Rectal smooth muscle tissue (tissue), 1 donor: ENCODE data around the gene TUBA3C.

Source experiments
- H3K27ac ChIP-seq: one replicate; pipeline ENCODE4 v1.7.0; 2013; ENCODE audit warnings: low read depth, low read length, inconsistent platforms
- H3K27me3 ChIP-seq: one replicate; pipeline ENCODE4 v1.7.0; 2013; ENCODE audit warnings: low read length; ENCODE audit not compliant: control insufficient read depth, insufficient read depth
- H3K36me3 ChIP-seq: one replicate; pipeline ENCODE4 v1.7.0; 2013; ENCODE audit warnings: low read length; ENCODE audit not compliant: control insufficient read depth, insufficient read depth
- H3K4me1 ChIP-seq: one replicate; pipeline ENCODE4 v1.7.0; 2013; ENCODE audit warnings: low read length; ENCODE audit not compliant: control insufficient read depth, insufficient read depth
- H3K4me3 ChIP-seq: one replicate; pipeline ENCODE4 v1.7.0; 2013; ENCODE audit warnings: low read length
- H3K9ac ChIP-seq: one replicate; pipeline ENCODE4 v1.7.0; 2013; ENCODE audit warnings: low read length

TUBA3C gene

DNA sequence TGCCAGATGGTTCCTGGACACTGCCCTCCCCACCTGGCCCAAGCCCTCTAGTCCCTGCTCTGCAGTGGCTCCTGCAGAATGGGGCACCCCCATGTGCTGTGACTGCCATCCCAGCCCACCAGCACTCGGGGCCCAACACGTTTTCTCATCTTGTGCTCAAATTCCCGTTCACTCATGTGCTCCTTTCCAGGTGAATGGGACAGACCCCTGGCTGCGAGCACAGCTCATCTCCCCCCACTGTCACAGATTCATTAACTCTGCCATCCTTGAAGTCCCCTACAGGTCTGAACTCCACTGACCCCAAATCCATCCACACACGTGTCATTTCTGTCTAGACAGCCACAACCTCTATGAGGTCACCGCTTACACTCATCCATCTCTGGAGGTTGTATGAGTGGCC, 23.6 kb downstream of the TUBA3C start:
- Histone ChIP-seq H3K27me3 (no peaks in the 10 kb centered on the region), H3K36me3 (no peaks in the 10 kb centered on the region), H3K4me3 (no peak overlapping the region), H3K9ac (no peak overlapping the region), H3K27ac (no peak overlapping the region), H3K4me1 (no peaks in the 10 kb centered on the region)

DNA sequence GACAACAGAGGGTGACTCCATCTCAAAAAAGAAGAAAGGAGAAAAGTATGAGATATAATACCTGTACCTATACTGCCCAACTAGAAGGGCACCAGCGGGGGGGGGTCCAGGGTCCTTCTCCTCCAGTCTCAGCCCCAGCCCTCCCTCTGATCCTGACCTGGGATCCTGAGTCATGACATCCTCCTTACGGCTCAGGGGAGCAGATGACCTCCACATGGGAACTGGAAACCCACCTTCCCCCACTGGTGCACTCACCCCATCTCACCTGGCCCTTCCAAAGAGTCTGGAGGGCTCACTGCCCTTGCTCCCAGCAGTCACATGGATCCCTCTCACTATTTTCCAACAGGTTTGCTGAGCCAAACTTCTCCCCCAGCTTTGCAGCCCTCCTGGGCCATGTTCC, 24.2 kb downstream of the TUBA3C start:
- no peak overlapping the region for H3K4me3 ChIP-seq

DNA sequence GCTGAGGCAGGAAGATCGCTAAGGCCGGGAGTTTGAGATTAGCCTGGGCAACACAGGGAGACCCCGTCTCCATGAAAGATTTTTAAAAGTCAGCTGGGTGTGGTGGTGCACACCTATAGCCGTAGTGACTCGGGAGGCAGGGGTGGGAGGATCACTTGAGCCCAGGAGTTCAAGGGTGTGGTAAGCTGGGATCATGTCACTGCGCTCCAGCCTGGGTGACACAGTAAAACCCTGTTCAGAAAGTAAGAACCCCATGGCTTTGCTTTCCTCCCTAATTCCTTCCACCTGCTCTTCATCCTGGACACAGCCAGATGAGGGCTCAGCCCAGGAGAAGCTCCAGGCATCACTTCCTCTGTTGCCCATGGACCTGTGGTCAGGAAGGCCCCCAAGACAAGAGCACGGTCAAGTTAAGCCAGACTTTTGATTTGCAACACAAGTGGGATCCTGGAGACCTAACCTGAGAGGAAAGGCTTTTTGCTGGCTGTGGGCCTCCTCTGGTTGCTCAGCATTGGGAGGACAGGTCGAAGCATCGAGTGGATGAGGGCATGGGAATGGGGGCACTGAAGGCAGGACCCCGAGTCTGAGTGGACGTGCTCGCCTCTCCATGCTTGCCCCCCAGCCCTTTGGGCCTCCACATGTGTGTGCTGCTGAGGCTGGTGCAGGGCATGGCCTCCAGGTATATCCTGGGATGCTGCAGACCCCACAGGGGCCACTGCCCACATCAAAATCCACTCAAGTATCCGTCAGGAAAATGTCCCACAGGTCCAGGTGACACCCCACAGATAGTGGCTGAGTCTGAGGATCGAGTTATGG, 25.4 kb downstream of the TUBA3C start:
- H3K27me3 ChIP-seq: no peaks in the 10 kb centered on the region
- no peak overlapping the region for H3K9ac ChIP-seq
- no peaks in the 10 kb centered on the region for H3K4me1 ChIP-seq
- H3K4me3 ChIP-seq: no peak overlapping the region
- H3K27ac ChIP-seq: no peak overlapping the region
- no peaks in the 10 kb centered on the region for H3K36me3 ChIP-seq

More for the DNA sequence above, 24.2 kb downstream of the TUBA3C start:
- H3K36me3 ChIP-seq: no peaks in the 10 kb centered on the region
- H3K9ac ChIP-seq: no peak overlapping the region
- H3K27ac ChIP-seq: no peak overlapping the region
- H3K4me1 ChIP-seq: no peaks in the 10 kb centered on the region
- H3K27me3 ChIP-seq: no peaks in the 10 kb centered on the region

DNA sequence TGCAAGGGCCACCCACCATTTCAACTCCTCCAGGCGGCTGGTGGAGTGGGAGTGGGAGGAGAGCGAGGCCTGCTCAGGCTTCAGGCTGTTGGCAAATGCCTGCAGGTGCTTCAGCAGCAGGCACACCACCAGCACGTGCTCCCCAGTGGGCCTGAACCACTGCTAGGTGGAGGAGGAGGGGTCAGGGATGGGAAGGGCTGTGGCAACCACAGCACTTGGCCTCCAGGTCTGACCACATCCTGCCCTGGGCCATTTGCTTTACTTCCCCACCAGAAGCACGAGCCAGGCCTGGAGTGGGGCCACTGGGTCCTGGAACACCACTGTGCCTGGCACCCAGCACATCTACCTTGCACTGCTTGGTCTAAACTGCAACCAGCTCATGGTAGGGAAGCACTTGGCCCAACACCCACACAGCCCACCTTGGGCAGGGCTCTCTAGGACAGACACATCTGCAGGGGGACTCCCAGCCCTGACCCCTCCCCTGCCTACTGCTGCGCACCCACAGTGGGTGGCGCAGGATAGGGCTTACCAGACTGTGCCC, 26.2 kb downstream of the TUBA3C start:
- Histone ChIP-seq H3K9ac (no peak overlapping the region), H3K36me3 (no peaks in the 10 kb centered on the region), H3K4me3 (no peak overlapping the region), H3K27ac (no peak overlapping the region), H3K27me3 (no peaks in the 10 kb centered on the region), H3K4me1 (no peaks in the 10 kb centered on the region)

DNA sequence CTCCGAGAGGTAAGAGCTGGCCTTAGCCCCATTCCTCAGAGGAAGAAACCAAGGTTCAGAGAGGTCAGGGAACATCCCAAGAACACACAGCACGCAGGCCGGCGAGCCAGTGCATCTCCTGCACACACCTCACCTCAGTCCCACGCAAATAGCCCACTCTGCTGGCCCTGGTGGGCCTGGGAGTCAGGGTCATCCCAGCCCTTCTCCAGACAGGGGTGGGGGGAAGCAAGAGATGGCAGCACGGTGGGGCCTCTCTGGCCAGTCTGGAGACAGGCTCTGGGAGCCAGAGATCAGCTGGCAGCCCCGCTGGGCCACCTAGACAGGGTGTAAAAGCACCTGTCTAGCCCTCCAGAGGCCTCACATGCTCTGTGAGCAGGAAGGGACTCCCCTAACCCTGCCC, 26.8 kb downstream of the TUBA3C start:
- Histone ChIP-seq H3K4me1 (no peaks in the 10 kb centered on the region), H3K9ac (no peak overlapping the region), H3K36me3 (no peaks in the 10 kb centered on the region), H3K27me3 (no peaks in the 10 kb centered on the region), H3K4me3 (no peak overlapping the region), H3K27ac (no peak overlapping the region)

DNA sequence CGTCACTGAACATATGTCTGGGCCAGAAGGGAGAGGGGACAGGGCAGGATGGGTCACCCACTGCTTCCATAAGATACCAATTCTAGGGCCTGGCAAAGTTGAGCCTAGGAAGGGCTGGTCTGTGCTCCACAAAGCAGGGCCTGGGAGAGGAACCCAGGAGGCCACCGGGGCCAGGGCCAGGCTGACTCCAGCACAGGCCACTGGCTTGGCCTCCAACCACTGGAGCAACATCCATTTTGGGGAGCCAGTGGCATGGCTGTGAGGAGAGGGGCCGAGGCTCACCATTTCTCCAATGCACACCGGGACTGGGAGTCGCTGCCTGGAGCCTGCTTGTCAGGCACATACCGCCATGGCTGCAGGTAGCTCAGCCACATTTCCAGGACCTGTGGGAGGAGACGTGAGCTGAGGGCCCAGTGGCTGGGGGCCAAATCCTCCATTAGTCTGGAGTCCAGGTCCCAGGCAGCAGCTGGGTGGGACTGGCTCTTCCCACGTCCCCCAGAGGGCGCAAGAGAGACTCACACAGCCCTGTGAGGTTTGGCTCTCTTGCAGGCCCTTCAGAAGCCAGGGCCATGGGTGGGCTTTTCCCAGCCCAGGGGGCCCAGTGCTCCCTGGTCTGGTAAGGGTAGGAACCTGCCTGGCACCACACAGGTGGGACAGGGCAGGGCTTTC, 27.7 kb downstream of the TUBA3C start:
- no peaks in the 10 kb centered on the region for H3K36me3 ChIP-seq
- H3K27ac ChIP-seq: no peak overlapping the region
- no peak overlapping the region for H3K4me3 ChIP-seq
- H3K9ac ChIP-seq: no peak overlapping the region
- no peaks in the 10 kb centered on the region for H3K4me1 ChIP-seq
- no peaks in the 10 kb centered on the region for H3K27me3 ChIP-seq

DNA sequence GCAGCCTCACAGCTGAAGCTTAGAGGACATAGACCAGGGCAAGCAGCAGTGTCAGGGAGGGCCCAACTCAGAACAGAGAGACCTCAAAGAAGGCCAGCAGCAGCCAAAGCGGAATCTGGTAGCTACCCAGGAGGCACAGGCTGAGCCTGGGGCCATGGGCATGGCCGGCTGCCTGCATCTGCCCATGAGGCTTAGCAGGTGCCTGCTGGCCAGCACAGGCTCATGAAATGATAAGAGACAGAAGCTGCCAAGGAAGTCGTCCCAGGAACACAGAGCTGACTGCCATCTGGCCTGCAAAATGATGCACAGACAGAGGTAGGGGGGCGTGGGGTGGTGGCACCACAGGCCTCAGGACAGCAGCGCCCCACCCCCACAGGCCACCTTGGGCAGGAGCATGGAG, 29.2 kb downstream of the TUBA3C start:
- Histone ChIP-seq H3K4me3 (no peak overlapping the region), H3K4me1 (no peaks in the 10 kb centered on the region), H3K36me3 (no peaks in the 10 kb centered on the region), H3K9ac (no peak overlapping the region), H3K27me3 (no peaks in the 10 kb centered on the region), H3K27ac (no peak overlapping the region)

DNA sequence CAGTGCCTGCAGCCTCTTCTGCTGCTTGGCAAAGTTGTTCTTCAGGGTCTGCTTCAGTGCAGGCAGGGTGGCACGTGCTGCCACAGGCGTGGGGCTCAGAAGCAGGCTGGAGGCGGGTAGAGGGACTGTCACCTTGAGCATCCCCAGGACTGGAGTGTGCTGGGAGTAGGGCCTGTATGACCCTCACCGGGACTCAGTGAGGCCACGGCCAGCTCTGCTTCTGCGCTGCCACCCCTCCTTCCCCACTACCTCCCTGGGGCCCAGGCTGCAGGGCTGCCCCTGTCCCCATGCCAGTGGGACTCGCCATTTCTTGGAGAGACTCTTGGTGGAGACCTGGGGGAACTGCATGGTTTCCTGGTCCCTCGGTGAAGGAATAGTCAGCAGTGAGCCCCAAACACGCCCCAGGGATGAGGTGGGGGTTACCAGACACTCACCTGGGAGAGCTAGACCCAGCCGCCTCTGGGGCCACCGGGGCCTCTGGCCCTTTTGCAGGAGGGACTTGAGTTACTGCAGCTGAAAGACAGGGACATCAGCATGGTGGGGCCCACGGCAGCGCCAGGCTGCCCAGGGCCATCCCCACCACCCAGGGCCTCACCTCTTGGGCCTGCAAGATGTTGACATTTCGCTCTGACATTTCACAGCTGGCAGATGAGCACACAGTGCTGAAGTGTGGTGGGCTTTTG, 29.9 kb downstream of the TUBA3C start:
- Histone ChIP-seq H3K27ac (no peak overlapping the region), H3K4me3 (no peak overlapping the region), H3K9ac (no peak overlapping the region), H3K4me1 (no peaks in the 10 kb centered on the region), H3K36me3 (no peaks in the 10 kb centered on the region), H3K27me3 (no peaks in the 10 kb centered on the region)

DNA sequence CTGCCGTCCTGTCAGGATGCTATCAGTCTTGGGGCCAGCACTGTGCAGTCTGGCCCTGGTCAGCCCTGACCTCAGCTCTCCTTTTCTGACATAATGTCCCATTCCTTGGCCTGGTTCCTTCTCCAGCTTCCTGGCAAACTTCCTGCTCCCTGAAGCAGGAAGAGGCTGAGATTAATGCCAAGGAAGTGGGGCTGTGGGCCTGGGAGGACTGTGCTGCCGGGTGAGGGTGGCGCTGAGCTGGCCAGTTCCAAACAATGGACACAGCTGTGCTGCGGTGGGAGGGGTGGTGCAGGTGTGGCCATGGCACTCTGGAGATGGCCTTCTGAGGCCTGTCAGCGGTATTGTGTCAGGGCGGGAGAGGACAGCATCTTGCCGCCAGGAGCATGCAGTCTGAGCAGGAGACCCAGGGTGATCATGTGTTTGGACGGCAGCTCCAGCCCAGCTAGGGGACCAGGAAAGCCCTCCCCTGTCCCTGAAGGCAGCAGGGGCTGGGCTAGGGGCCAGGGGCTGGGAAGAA, 30.9 kb downstream of the TUBA3C start:
- no peak overlapping the region for H3K9ac ChIP-seq
- H3K4me3 ChIP-seq: no peak overlapping the region
- no peaks in the 10 kb centered on the region for H3K36me3 ChIP-seq
- H3K27ac ChIP-seq: no peak overlapping the region
- H3K27me3 ChIP-seq: no peaks in the 10 kb centered on the region
- no peaks in the 10 kb centered on the region for H3K4me1 ChIP-seq

DNA sequence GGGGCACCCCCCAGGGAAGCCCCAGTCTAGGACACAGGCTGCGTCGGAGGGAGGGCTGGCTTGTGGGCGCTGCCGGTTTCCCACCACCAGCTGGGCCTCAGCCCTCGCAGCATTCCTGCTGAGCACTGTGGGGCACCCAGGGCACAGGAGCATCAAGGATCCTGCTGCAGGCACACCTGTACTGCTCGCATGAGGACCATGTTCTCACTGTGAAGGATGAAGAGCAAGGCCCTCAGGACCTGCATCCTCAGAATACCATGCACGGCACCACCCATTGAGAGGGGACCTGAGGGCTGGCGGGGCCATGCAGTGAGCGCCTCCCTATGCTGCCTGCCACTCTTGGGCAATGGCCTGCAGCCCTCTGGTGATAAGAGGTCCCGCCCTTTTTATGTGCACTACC, 31.4 kb downstream of the TUBA3C start:
- Histone ChIP-seq H3K27ac (no peak overlapping the region), H3K9ac (no peak overlapping the region), H3K36me3 (no peaks in the 10 kb centered on the region), H3K4me1 (no peaks in the 10 kb centered on the region), H3K27me3 (no peaks in the 10 kb centered on the region), H3K4me3 (no peak overlapping the region)

DNA sequence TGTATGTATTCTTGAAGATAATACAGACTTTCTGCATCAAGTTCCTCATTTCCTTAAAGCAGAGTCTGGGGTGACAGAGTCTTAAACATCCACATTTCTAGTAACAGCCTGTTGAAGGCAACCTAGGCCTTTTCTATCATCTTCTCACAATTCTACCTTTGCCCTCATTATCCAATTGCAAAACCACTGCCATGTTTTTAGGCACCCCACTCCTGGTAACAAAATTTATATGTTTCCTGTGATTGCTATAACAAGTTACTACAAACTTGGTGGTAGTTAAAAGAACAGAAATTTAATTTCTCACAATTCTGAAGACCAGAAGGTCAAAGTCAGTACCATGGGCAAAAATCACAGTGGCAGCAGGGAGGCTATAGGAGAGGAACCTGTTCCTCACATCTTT, 33.1 kb downstream of the TUBA3C start:
- H3K27me3 ChIP-seq: no peaks in the 10 kb centered on the region
- no peak overlapping the region for H3K4me3 ChIP-seq
- H3K27ac ChIP-seq: no peak overlapping the region
- H3K9ac ChIP-seq: no peak overlapping the region
- H3K4me1 ChIP-seq: no peaks in the 10 kb centered on the region
- no peaks in the 10 kb centered on the region for H3K36me3 ChIP-seq
